GM12878 (cell line): ENCODE data around the gene ANGPTL2. TPM values are rescaled to one million over a fixed set of nuclear protein-coding genes. Genes with fewer than 3 reads are reported as not detected.

Source experiments
- ATAC-seq: fragments of 200-7000 bp; cut with Tn5 transposase; 3 replicates; pipeline ENCODE4 v1.9.1; 2020; ENCODE audit warnings: mild to moderate bottlenecking, moderate library complexity
- BruUV-seq: library from RNA; stranded (reverse); fragments of 400-500 nt; replicated peaks from 2 replicates; lab custom pipeline; 2021; lab: Mats Ljungman, UMichigan
- CTCF ChIA-PET: fragments of 300-600 bp; sonication (Branson Sonifier 250); formaldehyde crosslinking; extraction: SDS; loops from one replicate; lab custom pipeline; 2021; ENCODE audit warnings: inconsistent platforms; lab: Yijun Ruan, JAX
- POLR2A ChIA-PET: fragments of 350-600 bp; formaldehyde crosslinking; extraction: SDS; loops from one replicate; lab custom pipeline; 2021; ENCODE audit warnings: inconsistent platforms; lab: Charles Lee
- RAD21 ChIA-PET: fragments of 300-600 bp; sonication (Branson Sonifier 250); formaldehyde crosslinking; loops from one replicate; lab custom pipeline; 2023; ENCODE audit warnings: antibody characterized with exemption; ENCODE audit not compliant: unreplicated experiment; lab: Charles Lee
- SMC1A ChIA-PET: fragments of 300-600 bp; sonication (Branson Sonifier 250); formaldehyde crosslinking; loops from one replicate; lab custom pipeline; 2023; ENCODE audit not compliant: unreplicated experiment, uncharacterized antibody; lab: Charles Lee
- DNase-seq: peaks from one replicate; pipeline ENCODE4 v3.0.0-alpha.2; 2011; ENCODE audit warnings: low read depth, low spot score
- FAIRE-seq: peaks from 3 replicates; lab custom pipeline; 2011; peaks lifted over from hg19 to GRCh38; lab: Jason Lieb, UNC
- H2AFZ ChIP-seq: 2 replicates; pipeline ENCODE4 v1.6.0; 2011; ENCODE audit warnings: low read depth, low read length, control low read depth; ENCODE audit not compliant: control insufficient read depth
- H3K27ac ChIP-seq: 2 replicates; pipeline ENCODE4 v1.5.1; 2011; ENCODE audit warnings: control low read depth; ENCODE audit not compliant: control insufficient read depth, insufficient read depth
- H3K27me3 ChIP-seq, 2 experiments: replicated peaks in 1 of 2; 2 replicates each; pipeline versions ENCODE4 v1.6.0 to v1.6.1; 2011; ENCODE audit warnings: low read length in 1 of 2; ENCODE audit not compliant: control insufficient read depth in 2 of 2, insufficient read depth in 2 of 2
- H3K36me3 ChIP-seq, 2 experiments: 2 replicates each; pipeline ENCODE4 v1.5.1; 2011; ENCODE audit warnings: low read length in 1 of 2; ENCODE audit not compliant: control insufficient read depth in 2 of 2, insufficient read depth in 2 of 2
- H3K4me1 ChIP-seq: 2 replicates; pipeline ENCODE4 v1.6.1; 2011; ENCODE audit warnings: mild to moderate bottlenecking, low read length, moderate library complexity, mixed read lengths; ENCODE audit not compliant: control insufficient read depth, insufficient read depth
- H3K4me2 ChIP-seq: 2 replicates; pipeline ENCODE4 v1.6.0; 2011; ENCODE audit warnings: control low read depth; ENCODE audit not compliant: control insufficient read depth, insufficient read depth
- H3K4me3 ChIP-seq: fragments of 200-600 bp; sonication (generic); 2 replicates; pipeline ENCODE4 v1.5.1; 2016
- H3K79me2 ChIP-seq: 2 replicates; pipeline ENCODE4 v1.6.0; 2011; ENCODE audit warnings: low read length; ENCODE audit not compliant: control insufficient read depth, insufficient read depth
- H3K9ac ChIP-seq: 2 replicates; pipeline ENCODE4 v1.8.0; 2011; ENCODE audit warnings: low read length, control low read depth, mixed read lengths; ENCODE audit not compliant: control insufficient read depth, insufficient read depth
- H3K9me3 ChIP-seq: replicated peaks from 3 replicates; pipeline ENCODE4 v1.5.1; 2011; ENCODE audit warnings: mild to moderate bottlenecking, low read length; ENCODE audit not compliant: control insufficient read depth, insufficient read depth
- H4K20me1 ChIP-seq: 2 replicates; pipeline ENCODE4 v1.6.0; 2011; ENCODE audit not compliant: control insufficient read depth, insufficient read depth
- ATF7 ChIP-seq: fragments of 450-650 bp; IDR thresholded peaks from 2 replicates; pipeline ENCODE4 v1.6.1; 2016; ENCODE audit warnings: low read depth, mild to moderate bottlenecking
- BACH1 ChIP-seq: fragments of 450-650 bp; IDR thresholded peaks from 2 replicates; pipeline ENCODE4 v1.6.1; 2017; ENCODE audit warnings: mild to moderate bottlenecking, borderline replicate concordance
- BRCA1 ChIP-seq: IDR thresholded peaks from 2 replicates; pipeline ENCODE4 v1.6.1; 2011; ENCODE audit warnings: low read depth, low read length, improper control_type of control experiment
- CEBPB ChIP-seq, 2 experiments: fragments of 150-350 bp in 1 of 2; IDR thresholded peaks; 2 replicates each; pipeline ENCODE4 v1.6.1; 2012 to 2014; ENCODE audit warnings: low read depth in 2 of 2, low read length in 2 of 2, borderline replicate concordance in 1 of 2, inconsistent platforms in 1 of 2
- FOXM1 ChIP-seq: IDR thresholded peaks from 2 replicates; pipeline ENCODE4 v1.6.1; 2012; ENCODE audit warnings: low read depth, mild to moderate bottlenecking, inconsistent platforms, low read length, moderate library complexity
- KLF5 ChIP-seq: fragments of 450-650 bp; IDR thresholded peaks from 2 replicates; pipeline ENCODE4 v1.6.1; 2014; ENCODE audit warnings: mild to moderate bottlenecking; ENCODE audit not compliant: partially characterized antibody
- MEF2B ChIP-seq: fragments of 450-650 bp; IDR thresholded peaks from 2 replicates; pipeline ENCODE4 v1.6.1; 2018; ENCODE audit warnings: mild to moderate bottlenecking, moderate library complexity; ENCODE audit not compliant: partially characterized antibody, poor library complexity, severe bottlenecking
- NFYA ChIP-seq: IDR thresholded peaks from 2 replicates; pipeline ENCODE4 v1.6.1; 2011; ENCODE audit warnings: low read depth, mild to moderate bottlenecking, low read length, improper control_type of control experiment, borderline replicate concordance
- PAX8 ChIP-seq: fragments of 450-650 bp; IDR thresholded peaks from 2 replicates; pipeline ENCODE4 v1.6.1; 2017; ENCODE audit warnings: mild to moderate bottlenecking, moderate library complexity
- SIN3A ChIP-seq: IDR thresholded peaks from 2 replicates; pipeline ENCODE4 v1.6.1; 2012; ENCODE audit warnings: low read depth, low read length, improper control_type of control experiment
- STAT3 ChIP-seq: IDR thresholded peaks from 2 replicates; pipeline ENCODE4 v1.6.1; 2011; ENCODE audit warnings: low read depth, low read length, improper control_type of control experiment
- ZBED1 ChIP-seq: IDR thresholded peaks from 2 replicates; pipeline ENCODE4 v1.6.1; 2016; ENCODE audit warnings: borderline replicate concordance
- ZNF24 ChIP-seq: fragments of 450-650 bp; IDR thresholded peaks from 2 replicates; pipeline ENCODE4 v1.6.1; 2017; ENCODE audit warnings: antibody characterized with exemption, mild to moderate bottlenecking
- ZNF274 ChIP-seq: IDR thresholded peaks from one replicate; pipeline ENCODE4 v1.8.0; 2011; ENCODE audit not compliant: insufficient read length, insufficient read depth
- ZSCAN29 ChIP-seq: fragments of 450-650 bp; IDR thresholded peaks from 2 replicates; pipeline ENCODE4 v1.6.1; 2017; ENCODE audit warnings: mild to moderate bottlenecking, moderate library complexity
- WGBS: methylation state at CpG from one replicate; pipeline ENCODE4 v1.1.6; 2016; ENCODE audit warnings: low lambda C conversion rate; ENCODE audit not compliant: insufficient replicate concordance, insufficient coverage; ENCODE audit errors: missing lambda C conversion rate; 5-methylcytosine and 5-hydroxymethylcytosine counted together
- in situ Hi-C: fragments of 300-500 bp; cut with MboI; formaldehyde crosslinking; loops from 9 replicates; pipeline ENCODE4 v1.14.3; 2018; ENCODE audit warnings: mixed read lengths
- intact Hi-C: fragments of 100-400 bp; cut with micrococcal nuclease; formaldehyde crosslinking; loops from one replicate; pipeline ENCODE4 v1.14.2; 2022; ENCODE audit not compliant: unreplicated experiment
- polyA plus RNA-seq, 11 experiments: library from polyadenylated mRNA; depleted of rRNA in 4 of 11; unstranded in 6 of 11; stranded (reverse) in 5 of 11; fragments of >200 nt; fragmentation: Nextera tagmentation in 4 of 11; fragmentation: Illumina TruSeq in 1 of 11; extraction: Ambion mirVana in 4 of 11; extraction: Trizol in 1 of 11; gene quantifications; 1 replicate in 1 of 11; 2 replicates in 10 of 11; pipeline versions ENCODE4 v1.2.1 to v1.2.3, GENCODE V29; 2011 to 2016; ENCODE audit warnings: inconsistent platforms in 2 of 11, missing spikeins in 2 of 11, low read depth in 1 of 11
- total RNA-seq, 4 experiments: library from RNA; depleted of rRNA in 3 of 4; stranded (reverse); fragments of >200 nt in 3 of 4; fragmentation: Illumina TruSeq in 1 of 4; extraction: Trizol in 1 of 4; gene quantifications; 2 replicates each; pipeline versions ENCODE4 v1.2.1 to v1.2.3, GENCODE V29; 2013 to 2021
- TF ChIP-seq, protein P1 (sequence below): fragments of 450-650 bp; IDR thresholded peaks from 2 replicates; pipeline ENCODE4 v1.6.1; 2016; ENCODE audit warnings: mild to moderate bottlenecking
- TF ChIP-seq, protein P2 (sequence below): IDR thresholded peaks from 2 replicates; pipeline ENCODE4 v1.6.1; 2012; ENCODE audit warnings: low read depth, low read length, improper control_type of control experiment
- TF ChIP-seq, protein P3 (sequence below): IDR thresholded peaks from 2 replicates; pipeline ENCODE4 v1.6.1; 2011; ENCODE audit warnings: borderline replicate concordance, low read depth, mild to moderate bottlenecking, moderate library complexity, mixed read lengths, low read length; ENCODE audit not compliant: insufficient read depth; ENCODE audit errors: extremely low read length
- TF ChIP-seq, protein P4 (sequence below): IDR thresholded peaks from 2 replicates; pipeline ENCODE4 v1.6.1; 2011; ENCODE audit warnings: mild to moderate bottlenecking, low read depth, low read length, moderate library complexity; ENCODE audit not compliant: insufficient replicate concordance

ANGPTL2 gene
- total and polyA plus RNA-seq, 10 of the 15 experiments (the other 5 are each of a cell fraction or from before 2014, with no cell fraction given), result 0.13 to 2.6 (median 0.82) TPM; not detected in 1

DNA sequence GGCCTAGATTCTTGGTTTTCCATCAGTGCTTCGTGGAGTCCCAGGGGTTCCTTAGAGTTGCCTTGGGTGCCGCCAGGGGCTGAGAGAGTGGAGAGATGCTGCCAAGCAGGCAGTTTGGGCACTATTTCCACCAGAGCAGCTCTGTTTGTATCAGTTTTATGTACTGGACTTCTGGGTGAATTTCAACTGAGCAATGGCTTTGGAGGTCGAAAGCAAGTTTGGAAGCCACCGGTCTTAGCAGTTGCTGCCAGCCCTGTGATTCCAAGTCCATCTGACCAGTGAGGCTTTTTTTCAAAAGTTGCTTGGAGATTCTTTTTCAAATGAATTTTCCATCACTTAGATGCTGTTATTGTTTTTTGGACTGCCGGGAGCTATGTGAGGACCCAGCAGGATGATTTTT, 68.5 kb downstream of the ANGPTL2 start (continued):
- TF ChIP-seq, protein P1, sequence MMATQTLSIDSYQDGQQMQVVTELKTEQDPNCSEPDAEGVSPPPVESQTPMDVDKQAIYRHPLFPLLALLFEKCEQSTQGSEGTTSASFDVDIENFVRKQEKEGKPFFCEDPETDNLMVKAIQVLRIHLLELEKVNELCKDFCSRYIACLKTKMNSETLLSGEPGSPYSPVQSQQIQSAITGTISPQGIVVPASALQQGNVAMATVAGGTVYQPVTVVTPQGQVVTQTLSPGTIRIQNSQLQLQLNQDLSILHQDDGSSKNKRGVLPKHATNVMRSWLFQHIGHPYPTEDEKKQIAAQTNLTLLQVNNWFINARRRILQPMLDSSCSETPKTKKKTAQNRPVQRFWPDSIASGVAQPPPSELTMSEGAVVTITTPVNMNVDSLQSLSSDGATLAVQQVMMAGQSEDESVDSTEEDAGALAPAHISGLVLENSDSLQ, result no peak
- TF ChIP-seq, all 136 proteins: peak for 0

DNA sequence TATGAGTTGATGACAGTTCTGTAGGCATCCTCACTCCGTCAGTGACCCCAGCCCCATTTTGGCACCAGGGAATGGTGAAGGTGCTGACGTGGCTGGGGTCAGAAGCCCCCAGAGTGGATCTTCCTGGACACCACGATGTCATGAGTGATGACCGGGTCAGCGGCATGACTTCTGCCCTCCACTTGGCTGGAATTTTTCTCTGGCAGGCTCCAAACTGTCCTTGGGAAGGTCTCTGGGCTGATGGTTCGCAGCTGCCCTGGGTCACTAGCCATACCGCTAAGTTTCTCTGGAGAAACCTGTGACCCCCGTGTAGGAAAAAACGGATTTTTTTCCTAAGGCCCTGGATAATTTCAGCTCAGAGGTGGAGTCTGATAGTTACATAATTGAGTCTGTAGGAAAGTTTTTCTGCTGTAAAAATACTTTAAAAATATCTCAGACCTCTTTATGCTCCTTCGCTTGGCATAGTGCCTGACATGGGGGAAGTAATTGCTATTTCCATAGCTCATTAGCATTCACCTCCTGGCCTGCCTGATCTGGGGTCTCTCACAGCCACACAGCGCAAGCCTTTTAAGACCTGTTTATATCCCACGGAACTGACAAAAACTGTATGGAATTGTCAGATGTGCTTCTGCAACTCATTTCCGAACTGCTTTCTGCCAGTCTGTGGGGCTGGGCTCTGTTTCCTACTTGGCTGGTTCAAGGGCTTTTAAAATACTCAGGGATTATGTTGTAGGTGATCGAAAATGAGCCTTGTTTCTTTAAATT, 69.2 kb downstream of the ANGPTL2 start:
- H2AFZ ChIP-seq, result no peak overlapping the region
- no peak overlapping the region for H3K4me2 ChIP-seq
- H3K9ac ChIP-seq, result no peak overlapping the region
- ChIA-PET CTCF (interaction anchor here (0.9 to 2.4 kb wide), 2 partner anchors 67 to 191 kb away, joined by 3 to 6 read pairs; no protein-coding TSS in a partner anchor), SMC1A (no interaction called here), POLR2A (no interaction called here), RAD21 (no interaction called here)
- 0 out of 2 replicates have a peak, but pooled peaks cover 2% of the 10 kb centered on the region for H4K20me1 ChIP-seq
- intact Hi-C loops, result no loop called here
- no peak overlapping the region for H3K4me3 ChIP-seq
- no peaks in the 10 kb centered on the region; a peak in 1 of 4 replicates for H3K36me3 ChIP-seq
- no peak for ATAC-seq
- H3K27me3 ChIP-seq, result no peaks in the 10 kb centered on the region
- no peak for DNase-seq
- in situ Hi-C loops, result no loop called here
- no peak overlapping the region for H3K27ac ChIP-seq
- H3K79me2 ChIP-seq, result no peaks in the 10 kb centered on the region
- 87% methylated on average over 14 of the region's 14 CpGs for WGBS
- H3K9me3 ChIP-seq, result no peaks in the 10 kb centered on the region
- BruUV-seq, result no TSS peak
- FAIRE-seq, result no peak
- H3K4me1 ChIP-seq, result peaks cover 12% of the 10 kb centered on the region
- TF ChIP-seq KLF5, result no peak
- no peak for TF ChIP-seq ATF7
- TF ChIP-seq BACH1, result no peak
- TF ChIP-seq, protein P2, sequence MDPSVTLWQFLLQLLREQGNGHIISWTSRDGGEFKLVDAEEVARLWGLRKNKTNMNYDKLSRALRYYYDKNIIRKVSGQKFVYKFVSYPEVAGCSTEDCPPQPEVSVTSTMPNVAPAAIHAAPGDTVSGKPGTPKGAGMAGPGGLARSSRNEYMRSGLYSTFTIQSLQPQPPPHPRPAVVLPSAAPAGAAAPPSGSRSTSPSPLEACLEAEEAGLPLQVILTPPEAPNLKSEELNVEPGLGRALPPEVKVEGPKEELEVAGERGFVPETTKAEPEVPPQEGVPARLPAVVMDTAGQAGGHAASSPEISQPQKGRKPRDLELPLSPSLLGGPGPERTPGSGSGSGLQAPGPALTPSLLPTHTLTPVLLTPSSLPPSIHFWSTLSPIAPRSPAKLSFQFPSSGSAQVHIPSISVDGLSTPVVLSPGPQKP, result no peak
- no peak for TF ChIP-seq FOXM1
- TF ChIP-seq SIN3A, result no peak
- TF ChIP-seq ZNF24, result no peak
- TF ChIP-seq, protein P3, sequence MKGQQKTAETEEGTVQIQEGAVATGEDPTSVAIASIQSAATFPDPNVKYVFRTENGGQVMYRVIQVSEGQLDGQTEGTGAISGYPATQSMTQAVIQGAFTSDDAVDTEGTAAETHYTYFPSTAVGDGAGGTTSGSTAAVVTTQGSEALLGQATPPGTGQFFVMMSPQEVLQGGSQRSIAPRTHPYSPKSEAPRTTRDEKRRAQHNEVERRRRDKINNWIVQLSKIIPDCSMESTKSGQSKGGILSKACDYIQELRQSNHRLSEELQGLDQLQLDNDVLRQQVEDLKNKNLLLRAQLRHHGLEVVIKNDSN, result no peak
- TF ChIP-seq, protein P4, sequence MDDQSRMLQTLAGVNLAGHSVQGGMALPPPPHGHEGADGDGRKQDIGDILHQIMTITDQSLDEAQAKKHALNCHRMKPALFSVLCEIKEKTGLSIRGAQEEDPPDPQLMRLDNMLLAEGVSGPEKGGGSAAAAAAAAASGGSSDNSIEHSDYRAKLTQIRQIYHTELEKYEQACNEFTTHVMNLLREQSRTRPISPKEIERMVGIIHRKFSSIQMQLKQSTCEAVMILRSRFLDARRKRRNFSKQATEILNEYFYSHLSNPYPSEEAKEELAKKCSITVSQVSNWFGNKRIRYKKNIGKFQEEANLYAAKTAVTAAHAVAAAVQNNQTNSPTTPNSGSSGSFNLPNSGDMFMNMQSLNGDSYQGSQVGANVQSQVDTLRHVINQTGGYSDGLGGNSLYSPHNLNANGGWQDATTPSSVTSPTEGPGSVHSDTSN, result no peak
- TF ChIP-seq ZBED1, result no peak
- no peak for TF ChIP-seq ZNF274
- TF ChIP-seq CEBPB (IDR thresholded peaks at IDR 0.05; ENCODE audit: borderline replicate concordance in 1 of 2, low read depth in 2 of 2, low read length in 2 of 2), result no peak
- TF ChIP-seq STAT3, result no peak
- no peak for TF ChIP-seq BRCA1
- no peak for TF ChIP-seq NFYA
- TF ChIP-seq MEF2B, result no peak
- TF ChIP-seq PAX8, result no peak
- no peak for TF ChIP-seq ZSCAN29
